ENCODE data around the gene TRIM17. TPM values are rescaled to one million over a fixed set of nuclear protein-coding genes. Genes with fewer than 3 reads are reported as not detected.

The TRIM17 gene
- total and polyA plus RNA-seq, 2 of the 8 experiments (the other 6 are each of a cell fraction or from before 2014, with no cell fraction given) = 1.1 to 2.2 TPM

DNA sequence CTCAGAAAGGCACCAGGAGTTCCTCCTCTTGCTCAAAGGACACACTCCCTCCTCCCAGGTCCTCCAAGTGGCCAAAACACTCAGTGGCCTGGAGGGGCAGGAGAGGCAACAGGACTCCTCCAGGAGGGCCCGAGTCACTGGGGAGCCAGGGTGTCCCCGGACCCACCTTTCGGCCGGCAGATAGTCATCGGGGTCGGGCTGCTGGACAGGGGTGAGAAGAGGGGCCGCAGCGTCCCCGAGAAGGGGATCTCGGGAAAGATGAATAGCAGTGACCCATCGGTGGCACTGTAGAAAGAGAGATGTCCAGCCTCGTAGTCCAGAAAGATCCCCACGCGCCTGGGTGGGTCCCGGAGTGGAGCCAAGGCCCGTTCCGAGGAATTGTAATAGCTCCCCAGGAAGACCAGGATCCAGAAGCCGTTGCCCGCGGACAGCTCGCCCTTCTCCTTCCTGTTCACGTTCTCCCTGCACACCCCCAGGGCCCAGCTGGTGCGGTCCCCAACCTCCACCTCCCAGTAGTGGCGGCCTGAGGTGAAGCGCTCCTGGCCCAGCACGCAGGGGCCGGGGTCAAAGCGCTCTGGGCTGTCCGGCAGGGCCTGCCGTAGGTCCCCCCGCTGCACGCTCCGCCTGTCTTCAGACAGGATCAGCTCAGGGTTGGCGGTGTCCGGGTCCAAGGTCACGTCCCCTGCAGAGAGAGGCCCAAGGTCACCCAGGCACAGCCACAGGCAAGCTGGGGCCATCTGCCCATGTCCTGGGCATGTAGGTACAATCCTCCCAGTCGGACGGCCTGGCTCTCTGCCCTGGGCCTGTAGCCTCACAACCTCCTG, 21.9 kb downstream of the TRIM17 start (continued):
- TF ChIP-seq ASH2L (IDR thresholded peaks at IDR 0.05; ENCODE audit: low read length) (no peak), FOSL1 (IDR thresholded peaks at IDR 0.05; ENCODE audit: insufficient read depth, low read depth, low read length) (no peak), KDM5A (IDR thresholded peaks at IDR 0.05; ENCODE audit: low read length) (no peak), CBX5 (IDR thresholded peaks at IDR 0.05; ENCODE audit: low read depth, low read length) (no peak), RAD21 (IDR thresholded peaks at IDR 0.05 in 1 of 2, conservative IDR thresholded peaks at IDR 0.05 in 1 of 2; ENCODE audit: low read depth in 2 of 2, low read length in 2 of 2) (no peak)
- TF ChIP-seq, protein P1, sequence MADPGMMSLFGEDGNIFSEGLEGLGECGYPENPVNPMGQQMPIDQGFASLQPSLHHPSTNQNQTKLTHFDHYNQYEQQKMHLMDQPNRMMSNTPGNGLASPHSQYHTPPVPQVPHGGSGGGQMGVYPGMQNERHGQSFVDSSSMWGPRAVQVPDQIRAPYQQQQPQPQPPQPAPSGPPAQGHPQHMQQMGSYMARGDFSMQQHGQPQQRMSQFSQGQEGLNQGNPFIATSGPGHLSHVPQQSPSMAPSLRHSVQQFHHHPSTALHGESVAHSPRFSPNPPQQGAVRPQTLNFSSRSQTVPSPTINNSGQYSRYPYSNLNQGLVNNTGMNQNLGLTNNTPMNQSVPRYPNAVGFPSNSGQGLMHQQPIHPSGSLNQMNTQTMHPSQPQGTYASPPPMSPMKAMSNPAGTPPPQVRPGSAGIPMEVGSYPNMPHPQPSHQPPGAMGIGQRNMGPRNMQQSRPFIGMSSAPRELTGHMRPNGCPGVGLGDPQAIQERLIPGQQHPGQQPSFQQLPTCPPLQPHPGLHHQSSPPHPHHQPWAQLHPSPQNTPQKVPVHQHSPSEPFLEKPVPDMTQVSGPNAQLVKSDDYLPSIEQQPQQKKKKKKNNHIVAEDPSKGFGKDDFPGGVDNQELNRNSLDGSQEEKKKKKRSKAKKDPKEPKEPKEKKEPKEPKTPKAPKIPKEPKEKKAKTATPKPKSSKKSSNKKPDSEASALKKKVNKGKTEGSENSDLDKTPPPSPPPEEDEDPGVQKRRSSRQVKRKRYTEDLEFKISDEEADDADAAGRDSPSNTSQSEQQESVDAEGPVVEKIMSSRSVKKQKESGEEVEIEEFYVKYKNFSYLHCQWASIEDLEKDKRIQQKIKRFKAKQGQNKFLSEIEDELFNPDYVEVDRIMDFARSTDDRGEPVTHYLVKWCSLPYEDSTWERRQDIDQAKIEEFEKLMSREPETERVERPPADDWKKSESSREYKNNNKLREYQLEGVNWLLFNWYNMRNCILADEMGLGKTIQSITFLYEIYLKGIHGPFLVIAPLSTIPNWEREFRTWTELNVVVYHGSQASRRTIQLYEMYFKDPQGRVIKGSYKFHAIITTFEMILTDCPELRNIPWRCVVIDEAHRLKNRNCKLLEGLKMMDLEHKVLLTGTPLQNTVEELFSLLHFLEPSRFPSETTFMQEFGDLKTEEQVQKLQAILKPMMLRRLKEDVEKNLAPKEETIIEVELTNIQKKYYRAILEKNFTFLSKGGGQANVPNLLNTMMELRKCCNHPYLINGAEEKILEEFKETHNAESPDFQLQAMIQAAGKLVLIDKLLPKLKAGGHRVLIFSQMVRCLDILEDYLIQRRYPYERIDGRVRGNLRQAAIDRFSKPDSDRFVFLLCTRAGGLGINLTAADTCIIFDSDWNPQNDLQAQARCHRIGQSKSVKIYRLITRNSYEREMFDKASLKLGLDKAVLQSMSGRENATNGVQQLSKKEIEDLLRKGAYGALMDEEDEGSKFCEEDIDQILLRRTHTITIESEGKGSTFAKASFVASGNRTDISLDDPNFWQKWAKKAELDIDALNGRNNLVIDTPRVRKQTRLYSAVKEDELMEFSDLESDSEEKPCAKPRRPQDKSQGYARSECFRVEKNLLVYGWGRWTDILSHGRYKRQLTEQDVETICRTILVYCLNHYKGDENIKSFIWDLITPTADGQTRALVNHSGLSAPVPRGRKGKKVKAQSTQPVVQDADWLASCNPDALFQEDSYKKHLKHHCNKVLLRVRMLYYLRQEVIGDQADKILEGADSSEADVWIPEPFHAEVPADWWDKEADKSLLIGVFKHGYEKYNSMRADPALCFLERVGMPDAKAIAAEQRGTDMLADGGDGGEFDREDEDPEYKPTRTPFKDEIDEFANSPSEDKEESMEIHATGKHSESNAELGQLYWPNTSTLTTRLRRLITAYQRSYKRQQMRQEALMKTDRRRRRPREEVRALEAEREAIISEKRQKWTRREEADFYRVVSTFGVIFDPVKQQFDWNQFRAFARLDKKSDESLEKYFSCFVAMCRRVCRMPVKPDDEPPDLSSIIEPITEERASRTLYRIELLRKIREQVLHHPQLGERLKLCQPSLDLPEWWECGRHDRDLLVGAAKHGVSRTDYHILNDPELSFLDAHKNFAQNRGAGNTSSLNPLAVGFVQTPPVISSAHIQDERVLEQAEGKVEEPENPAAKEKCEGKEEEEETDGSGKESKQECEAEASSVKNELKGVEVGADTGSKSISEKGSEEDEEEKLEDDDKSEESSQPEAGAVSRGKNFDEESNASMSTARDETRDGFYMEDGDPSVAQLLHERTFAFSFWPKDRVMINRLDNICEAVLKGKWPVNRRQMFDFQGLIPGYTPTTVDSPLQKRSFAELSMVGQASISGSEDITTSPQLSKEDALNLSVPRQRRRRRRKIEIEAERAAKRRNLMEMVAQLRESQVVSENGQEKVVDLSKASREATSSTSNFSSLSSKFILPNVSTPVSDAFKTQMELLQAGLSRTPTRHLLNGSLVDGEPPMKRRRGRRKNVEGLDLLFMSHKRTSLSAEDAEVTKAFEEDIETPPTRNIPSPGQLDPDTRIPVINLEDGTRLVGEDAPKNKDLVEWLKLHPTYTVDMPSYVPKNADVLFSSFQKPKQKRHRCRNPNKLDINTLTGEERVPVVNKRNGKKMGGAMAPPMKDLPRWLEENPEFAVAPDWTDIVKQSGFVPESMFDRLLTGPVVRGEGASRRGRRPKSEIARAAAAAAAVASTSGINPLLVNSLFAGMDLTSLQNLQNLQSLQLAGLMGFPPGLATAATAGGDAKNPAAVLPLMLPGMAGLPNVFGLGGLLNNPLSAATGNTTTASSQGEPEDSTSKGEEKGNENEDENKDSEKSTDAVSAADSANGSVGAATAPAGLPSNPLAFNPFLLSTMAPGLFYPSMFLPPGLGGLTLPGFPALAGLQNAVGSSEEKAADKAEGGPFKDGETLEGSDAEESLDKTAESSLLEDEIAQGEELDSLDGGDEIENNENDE (IDR thresholded peaks at IDR 0.05; ENCODE audit: insufficient replicate concordance, low read length) = no peak
